Measurements from ENCODE around the gene THTPA. TPM values are rescaled to one million over a fixed set of nuclear protein-coding genes. Genes with fewer than 3 reads are reported as not detected.

The THTPA gene
- total RNA-seq, 1 experiment from 2014 or later = 20.0 TPM

- Mint-ChIP-seq H3K4me1 (peaks cover 29% of the 10 kb centered on the region), H3K9me3 (no peaks in the 10 kb centered on the region), H3K36me3 (0 out of 2 replicates have a peak, but pooled peaks cover 3% of the 10 kb centered on the region), H3K27me3 (ENCODE audit: low read depth) (peaks cover 47% of the 10 kb centered on the region), H3K27ac (no peak overlapping the region), H3K4me3 (no peak overlapping the region)
- no peak for DNase-seq (ENCODE audit: low spot score)
- TF ChIP-seq NR3C1 (CRISPR knock-in tag; conservative IDR thresholded peaks at IDR 0.05; ENCODE audit: low read depth) = no peak
- no peak for TF ChIP-seq GRHL2 (CRISPR knock-in tag; IDR thresholded peaks at IDR 0.05; ENCODE audit: insufficient replicate concordance, severe bottlenecking)
- no peak for TF ChIP-seq ERG (CRISPR knock-in tag; IDR thresholded peaks at IDR 0.05)
- TF ChIP-seq FOXJ3 (CRISPR knock-in tag; IDR thresholded peaks at IDR 0.05; ENCODE audit: borderline replicate concordance) = no peak
- TF ChIP-seq MXD4 (CRISPR knock-in tag; IDR thresholded peaks at IDR 0.05; ENCODE audit: borderline replicate concordance) = no peak
- TF ChIP-seq PRRX2 (CRISPR knock-in tag; IDR thresholded peaks at IDR 0.05) = no peak
- TF ChIP-seq STAT6 (CRISPR knock-in tag; conservative IDR thresholded peaks at IDR 0.05; ENCODE audit: low read depth) = no peak
- TF ChIP-seq KAT7 (CRISPR knock-in tag; IDR thresholded peaks at IDR 0.05; ENCODE audit: borderline replicate concordance) = no peak
- no peak for TF ChIP-seq ZNF232 (CRISPR knock-in tag; IDR thresholded peaks at IDR 0.05)
- no peak for TF ChIP-seq TP53 (CRISPR knock-in tag; IDR thresholded peaks at IDR 0.05)
- ChIA-PET CTCF (interaction anchor here (0.5 to 0.7 kb wide), 2 partner anchors 14 to 36 kb away, joined by 3 read pairs; no protein-coding TSS in a partner anchor), POLR2A (interaction anchor here (0.6 to 1.2 kb wide), 2 partner anchors 18 to 22 kb away, joined by 3 to 4 read pairs; no protein-coding TSS in a partner anchor)
- ATAC-seq = no peak
Measured at GRCh38 chr14:23514644-23514957, 41.5 kb upstream of the THTPA start.

GRCh38 chr14:23517650-23518326, 38.3 kb upstream of the THTPA start:
- Mint-ChIP-seq H3K36me3 (0 out of 2 replicates have a peak, but pooled peaks cover 3% of the 10 kb centered on the region), H3K4me3 (no peak overlapping the region), H3K4me1 (peaks cover 47% of the 10 kb centered on the region), H3K27me3 (ENCODE audit: low read depth) (peaks cover 44% of the 10 kb centered on the region), H3K9me3 (no peaks in the 10 kb centered on the region), H3K27ac (no peak overlapping the region)
- no peak for DNase-seq (ENCODE audit: low spot score)
- peak; percentile 21; the same call in 1 of the 2 replicates for ATAC-seq
- TF ChIP-seq PRRX2 (CRISPR knock-in tag; IDR thresholded peaks at IDR 0.05) = no peak
- no peak for TF ChIP-seq NFATC4 (CRISPR knock-in tag; IDR thresholded peaks at IDR 0.05)
- no peak for TF ChIP-seq CREB1 (CRISPR knock-in tag; IDR thresholded peaks at IDR 0.05)
- no peak for TF ChIP-seq TEAD4 (CRISPR knock-in tag; IDR thresholded peaks at IDR 0.05)
- TF ChIP-seq PREB (CRISPR knock-in tag; IDR thresholded peaks at IDR 0.05; ENCODE audit: borderline replicate concordance) = no peak
- ChIA-PET POLR2A (interaction anchor here (0.9 to 6.6 kb wide), 3 partner anchors 20 to 907 kb away, joined by 3 to 49 read pairs (median 3); no protein-coding TSS in a partner anchor), CTCF (interaction anchor here (0.6 to 7.5 kb wide), 9 partner anchors 11 to 376 kb away, joined by 3 to 47 read pairs (median 10); no protein-coding TSS in a partner anchor)

- H3K4me3 Mint-ChIP-seq = no peak overlapping the region
- peaks cover 38% of the 10 kb centered on the region for H3K27me3 Mint-ChIP-seq (ENCODE audit: low read depth)
- POLR2A ChIA-PET = interaction anchor here (1.0 to 6.6 kb wide), 2 partner anchors 19 to 30 kb away, joined by 3 to 49 read pairs; no protein-coding TSS in a partner anchor
- peaks cover 55% of the 10 kb centered on the region for H3K4me1 Mint-ChIP-seq
- DNase-seq (ENCODE audit: low spot score) = no peak
- no peak overlapping the region for H3K27ac Mint-ChIP-seq
- CTCF ChIA-PET = interaction anchor here (0.7 to 7.5 kb wide), 6 partner anchors 10 to 40 kb away, joined by 3 to 47 read pairs (median 16); no protein-coding TSS in a partner anchor
- 0 out of 2 replicates have a peak, but pooled peaks cover 3% of the 10 kb centered on the region for H3K36me3 Mint-ChIP-seq
- ATAC-seq = peak; percentile 66
- no peaks in the 10 kb centered on the region for H3K9me3 Mint-ChIP-seq
- no peak for TF ChIP-seq ZNF396 (CRISPR knock-in tag; IDR thresholded peaks at IDR 0.05; ENCODE audit: borderline replicate concordance)
- TF ChIP-seq E2F4 (CRISPR knock-in tag; IDR thresholded peaks at IDR 0.05; ENCODE audit: borderline replicate concordance, low read depth) = no peak
- TF ChIP-seq AFF4 (CRISPR knock-in tag; IDR thresholded peaks at IDR 0.05; ENCODE audit: borderline replicate concordance) = no peak
- TF ChIP-seq KAT7 (CRISPR knock-in tag; IDR thresholded peaks at IDR 0.05; ENCODE audit: borderline replicate concordance) = no peak
Measured at GRCh38 chr14:23518709-23519108, 37.4 kb upstream of the THTPA start.
